Endothelial cell of umbilical vein (primary cell): ENCODE data around the gene CIZ1. TPM values are rescaled to one million over a fixed set of nuclear protein-coding genes. Genes with fewer than 3 reads are reported as not detected.

Experiments used
- BruUV-seq: library from RNA; stranded (reverse); fragments of 400-500 nt; replicated peaks from 2 replicates; lab custom pipeline; 2021; lab: Mats Ljungman, UMichigan
- CTCF ChIA-PET: fragments of 300-600, 350-600 bp; sonication (Branson Sonifier 250); formaldehyde crosslinking; loops from one replicate; lab custom pipeline; 2021; ENCODE audit warnings: antibody characterized with exemption, inconsistent platforms; lab: Charles Lee
- POLR2A ChIA-PET: fragments of 300-600, 350-600 bp; sonication (Branson Sonifier 250); formaldehyde crosslinking; loops from one replicate; lab custom pipeline; 2021; ENCODE audit warnings: antibody characterized with exemption, inconsistent platforms; lab: Charles Lee
- DNase-seq: peaks from one replicate; pipeline ENCODE4 v3.0.0-alpha.2; 2011; ENCODE audit warnings: low read depth, low spot score
- FAIRE-seq: peaks from 2 replicates; lab custom pipeline; 2011; peaks lifted over from hg19 to GRCh38; lab: Jason Lieb, UNC
- H2AFZ ChIP-seq: 2 replicates; pipeline ENCODE4 v1.6.0; 2012; ENCODE audit warnings: low read depth, low read length, control low read depth, inconsistent platforms
- H3K27ac ChIP-seq: 2 replicates; pipeline ENCODE4 v1.5.1; 2011; ENCODE audit warnings: low read depth, mild to moderate bottlenecking, control low read depth, low read length, moderate library complexity; ENCODE audit not compliant: insufficient read depth
- H3K27me3 ChIP-seq, 2 experiments: 2 replicates each; pipeline versions ENCODE4 v1.6.0 to v1.6.1; 2011; ENCODE audit warnings: low read length in 2 of 2, mixed read lengths in 1 of 2; ENCODE audit not compliant: control insufficient read depth in 2 of 2, insufficient read depth in 2 of 2
- H3K36me3 ChIP-seq, 2 experiments: 2 replicates in 1 of 2; 3 replicates in 1 of 2; pipeline ENCODE4 v1.5.1; 2011; ENCODE audit warnings: low read length in 2 of 2, mild to moderate bottlenecking in 1 of 2, moderate library complexity in 1 of 2; ENCODE audit not compliant: control insufficient read depth in 2 of 2, insufficient read depth in 2 of 2; ENCODE audit errors: extremely low read depth in 1 of 2
- H3K4me1 ChIP-seq: 3 replicates; pipeline ENCODE4 v1.5.1; 2011; ENCODE audit warnings: mild to moderate bottlenecking, low read length; ENCODE audit not compliant: control insufficient read depth, insufficient read depth; ENCODE audit errors: extremely low read depth
- H3K4me2 ChIP-seq: 2 replicates; pipeline ENCODE4 v1.6.1; 2011; ENCODE audit warnings: low read length, control low read depth, mixed read lengths; ENCODE audit not compliant: insufficient read depth
- H3K4me3 ChIP-seq, 3 experiments: fragments of 200-600 bp in 1 of 3; sonication (generic), shearing (Covaris generic) in 1 of 3; replicated peaks in 1 of 3; 2 replicates each; pipeline ENCODE4 v1.5.1; 2011 to 2016; ENCODE audit warnings: control low read depth in 3 of 3, low read length in 3 of 3, mild to moderate bottlenecking in 2 of 3, inconsistent platforms in 1 of 3, low read depth in 1 of 3, moderate library complexity in 1 of 3; ENCODE audit not compliant: insufficient read depth in 1 of 3
- H3K79me2 ChIP-seq: 2 replicates; pipeline ENCODE4 v1.6.0; 2012; ENCODE audit warnings: low read length, inconsistent platforms; ENCODE audit not compliant: control insufficient read depth, insufficient read depth
- H3K9ac ChIP-seq: replicated peaks from 2 replicates; pipeline ENCODE3; 2011; ENCODE audit warnings: low read length, control low read depth; ENCODE audit not compliant: insufficient read depth; ENCODE audit errors: extremely low read depth
- H3K9me1 ChIP-seq: replicated peaks from 3 replicates; pipeline ENCODE4 v1.6.0; 2011; ENCODE audit warnings: mild to moderate bottlenecking, low read length; ENCODE audit not compliant: control insufficient read depth, insufficient read depth; ENCODE audit errors: extremely low read depth
- H3K9me3 ChIP-seq: replicated peaks from 2 replicates; pipeline ENCODE4 v1.5.1; 2012; ENCODE audit warnings: low read length, inconsistent platforms; ENCODE audit not compliant: control insufficient read depth, insufficient read depth
- H4K20me1 ChIP-seq: replicated peaks from 2 replicates; pipeline ENCODE3; 2011; ENCODE audit warnings: mild to moderate bottlenecking, low read length; ENCODE audit not compliant: control insufficient read depth, insufficient read depth; ENCODE audit errors: extremely low read depth
- EZH2 ChIP-seq: IDR thresholded peaks from 2 replicates; pipeline ENCODE4 v1.6.1; 2012; ENCODE audit warnings: borderline replicate concordance, low read depth, mild to moderate bottlenecking, moderate library complexity, low read length, inconsistent platforms; ENCODE audit not compliant: severe bottlenecking
- FOS ChIP-seq: IDR thresholded peaks from 2 replicates; pipeline ENCODE4 v1.6.1; 2011; ENCODE audit warnings: mild to moderate bottlenecking, low read length, moderate library complexity, borderline replicate concordance; ENCODE audit not compliant: insufficient read depth
- GATA2 ChIP-seq: IDR thresholded peaks from 2 replicates; pipeline ENCODE4 v1.7.0; 2011; ENCODE audit warnings: low read depth, mild to moderate bottlenecking, moderate library complexity, mixed read lengths, low read length; ENCODE audit not compliant: insufficient read length, insufficient read depth
- JUN ChIP-seq: IDR thresholded peaks from 2 replicates; pipeline ENCODE4 v1.6.1; 2011; ENCODE audit warnings: borderline replicate concordance, low read depth; ENCODE audit not compliant: insufficient read length, insufficient read depth
- MYC ChIP-seq: IDR thresholded peaks from one replicate; pipeline ENCODE4 v1.6.1; 2011; ENCODE audit warnings: mild to moderate bottlenecking, low read depth, low read length
- POLR2A ChIP-seq: IDR thresholded peaks from 2 replicates; pipeline ENCODE4 v1.6.1; 2012; ENCODE audit warnings: low read depth, mild to moderate bottlenecking, control low read depth, low read length
- POLR2AphosphoS5 ChIP-seq: IDR thresholded peaks from 2 replicates; pipeline ENCODE4 v1.6.1; 2012; ENCODE audit warnings: low read depth, mild to moderate bottlenecking, control low read depth, low read length, moderate library complexity; ENCODE audit not compliant: insufficient read depth
- dilution Hi-C: fragments of 300-500 bp; cut with MboI; formaldehyde crosslinking; loops from one replicate; pipeline ENCODE4 v1.15.0; 2019; ENCODE audit warnings: low sequenced_read_pairs; ENCODE audit not compliant: extremely low pct_ligation_motif_present
- intact Hi-C: fragments of 100-400 bp; cut with micrococcal nuclease; formaldehyde crosslinking; loops from one replicate; pipeline ENCODE4 v1.10.0; 2022
- polyA plus RNA-seq, 4 experiments: library from polyadenylated mRNA; depleted of rRNA in 3 of 4; stranded (reverse) in 3 of 4; unstranded in 1 of 4; fragments of >200 nt; gene quantifications; 2 replicates each; pipeline versions ENCODE4 v1.2.1 to v1.2.3, GENCODE V29; 2011 to 2012; ENCODE audit warnings: missing spikeins in 1 of 4
- total RNA-seq: library from RNA; stranded (reverse); gene quantifications from 2 replicates; pipeline ENCODE4 v1.2.3, GENCODE V29; 2021
- TF ChIP-seq, protein P1 (sequence below): IDR thresholded peaks from 2 replicates; pipeline ENCODE4 v1.6.1; 2011; ENCODE audit not compliant: insufficient read depth, insufficient read length
- TF ChIP-seq, protein P2 (sequence below), 2 donors: IDR thresholded peaks; 1 replicate in 1 of 2; 2 replicates in 1 of 2; pipeline ENCODE4 v1.5.1; 2011; ENCODE audit warnings: low read length in 2 of 2, mild to moderate bottlenecking in 2 of 2, moderate library complexity in 2 of 2, control low read depth in 1 of 2, inconsistent platforms in 1 of 2, low read depth in 1 of 2; ENCODE audit not compliant: insufficient read depth in 1 of 2; ENCODE audit errors: extremely low read depth in 1 of 2

The CIZ1 gene
- total and polyA plus RNA-seq, 2 donors (not counting 3 experiments of a cell fraction or from before 2014, with no cell fraction given) = 88.3 to 150 TPM

DNA sequence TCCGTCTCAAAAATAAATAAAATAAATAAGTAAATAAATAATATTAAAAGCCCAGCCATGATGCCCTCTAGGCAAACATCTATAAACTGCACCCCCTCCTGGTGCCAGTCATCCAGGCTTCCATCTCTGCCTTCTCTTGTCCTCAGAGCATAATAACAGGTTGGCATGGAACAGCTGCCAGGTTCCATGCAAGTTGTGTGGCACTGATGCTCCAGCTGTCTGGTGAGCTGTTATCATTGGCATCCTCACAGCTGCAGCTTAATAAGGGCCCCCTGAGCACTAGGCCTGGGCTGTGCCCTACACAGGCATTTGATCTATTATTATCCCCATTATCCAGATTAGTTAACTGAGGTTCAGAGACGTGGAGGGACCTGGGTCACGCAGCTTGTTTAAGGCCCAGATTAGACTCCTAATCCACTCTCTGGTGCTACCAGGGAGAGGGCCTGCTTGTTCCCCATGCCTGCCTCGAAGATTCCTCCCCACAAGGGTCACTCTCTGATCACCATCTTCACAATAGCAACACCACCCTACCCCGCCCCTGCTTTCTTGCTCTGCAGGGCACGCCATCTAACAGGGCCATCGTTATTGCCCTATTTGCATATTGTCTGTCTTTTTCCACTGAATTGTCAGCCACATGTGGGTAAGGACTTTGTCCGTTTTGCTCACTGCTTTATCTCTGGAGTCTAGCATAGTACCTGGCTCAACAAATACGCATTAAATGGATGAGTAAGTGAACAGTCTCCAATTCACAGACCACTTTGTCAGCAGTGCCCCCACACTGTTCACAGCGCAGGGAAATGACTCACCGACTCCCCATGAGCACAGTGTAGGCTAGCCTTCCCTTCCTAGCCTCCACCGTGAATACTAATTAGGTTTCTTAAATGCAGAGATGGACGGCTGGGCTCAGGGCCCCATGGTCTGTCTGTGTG, 10.3 kb upstream of the CIZ1 start:
- intact Hi-C loops = loop anchor here (2.0 kb wide), 1 partner anchor 49 kb away; no protein-coding TSS in a partner anchor
- TF ChIP-seq GATA2 (no peak), JUN (no peak), POLR2AphosphoS5 (no peak), FOS (no peak), EZH2 (no peak), POLR2A (no peak), MYC (no peak)
- TF ChIP-seq, protein P1, sequence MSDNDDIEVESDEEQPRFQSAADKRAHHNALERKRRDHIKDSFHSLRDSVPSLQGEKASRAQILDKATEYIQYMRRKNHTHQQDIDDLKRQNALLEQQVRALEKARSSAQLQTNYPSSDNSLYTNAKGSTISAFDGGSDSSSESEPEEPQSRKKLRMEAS = no peak
- TF ChIP-seq, protein P2, sequence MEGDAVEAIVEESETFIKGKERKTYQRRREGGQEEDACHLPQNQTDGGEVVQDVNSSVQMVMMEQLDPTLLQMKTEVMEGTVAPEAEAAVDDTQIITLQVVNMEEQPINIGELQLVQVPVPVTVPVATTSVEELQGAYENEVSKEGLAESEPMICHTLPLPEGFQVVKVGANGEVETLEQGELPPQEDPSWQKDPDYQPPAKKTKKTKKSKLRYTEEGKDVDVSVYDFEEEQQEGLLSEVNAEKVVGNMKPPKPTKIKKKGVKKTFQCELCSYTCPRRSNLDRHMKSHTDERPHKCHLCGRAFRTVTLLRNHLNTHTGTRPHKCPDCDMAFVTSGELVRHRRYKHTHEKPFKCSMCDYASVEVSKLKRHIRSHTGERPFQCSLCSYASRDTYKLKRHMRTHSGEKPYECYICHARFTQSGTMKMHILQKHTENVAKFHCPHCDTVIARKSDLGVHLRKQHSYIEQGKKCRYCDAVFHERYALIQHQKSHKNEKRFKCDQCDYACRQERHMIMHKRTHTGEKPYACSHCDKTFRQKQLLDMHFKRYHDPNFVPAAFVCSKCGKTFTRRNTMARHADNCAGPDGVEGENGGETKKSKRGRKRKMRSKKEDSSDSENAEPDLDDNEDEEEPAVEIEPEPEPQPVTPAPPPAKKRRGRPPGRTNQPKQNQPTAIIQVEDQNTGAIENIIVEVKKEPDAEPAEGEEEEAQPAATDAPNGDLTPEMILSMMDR (IDR thresholded peaks at IDR 0.05; ENCODE audit: extremely low read depth in 1 of 2, insufficient read depth in 1 of 2, low read depth in 1 of 2, low read length in 2 of 2) = no peak
- Histone ChIP-seq H3K79me2 (no peaks in the 10 kb centered on the region), H3K27me3 (peaks cover 9 to 10% of the 10 kb centered on the region in 2 experiments), H3K36me3 (no peaks in the 10 kb centered on the region), H3K4me3 (no peak overlapping the region), H4K20me1 (no peaks in the 10 kb centered on the region), H3K9ac (no peak overlapping the region), H3K27ac (no peak overlapping the region), H3K4me2 (no peak overlapping the region), H3K9me1 (no peaks in the 10 kb centered on the region), H3K4me1 (peaks cover 10% of the 10 kb centered on the region), H2AFZ (peak overlapping the region; percentile 55), H3K9me3 (no peaks in the 10 kb centered on the region)
- CTCF ChIA-PET = interaction anchor here (0.7 to 1.3 kb wide), 3 partner anchors 9 to 18 kb away, joined by 3 to 6 read pairs (median 3); partner anchors contain the start of gene CIZ1
- FAIRE-seq (no peak), DNase-seq (no peak)
- dilution Hi-C loops = no loop called here
- no TSS peak for BruUV-seq
- POLR2A ChIA-PET = no interaction called here
